HepG2 (cell line): ENCODE data around the gene TFE3. TPM values are rescaled to one million over a fixed set of nuclear protein-coding genes. Genes with fewer than 3 reads are reported as not detected.
A peak's percentile ranks its signal among the peaks of the same experiment; 100 is the strongest.

Experiments
- EED ChIP-seq: sonication (generic); formaldehyde crosslinking; IDR thresholded peaks from 2 replicates; pipeline ENCODE4 v1.5.0; 2020; ENCODE audit warnings: mild to moderate bottlenecking, missing genetic modification reagents
- EP300 ChIP-seq, 3 experiments: sonication (generic) in 1 of 3; formaldehyde crosslinking in 1 of 3; IDR thresholded peaks; 2 replicates each; pipeline versions ENCODE4 v1.5.1 to v1.6.1; 2011 to 2020; ENCODE audit warnings: low read depth in 2 of 3, low read length in 2 of 3, borderline replicate concordance in 1 of 3, improper control_type of control experiment in 1 of 3, mild to moderate bottlenecking in 1 of 3, missing genetic modification reagents in 1 of 3, moderate library complexity in 1 of 3
- ESRRA ChIP-seq: sonication (generic); formaldehyde crosslinking; IDR thresholded peaks from 2 replicates; pipeline ENCODE4 v1.5.1; 2020; ENCODE audit warnings: mild to moderate bottlenecking, low read depth, missing genetic modification reagents
- KDM5A ChIP-seq: fragments of 200-600 bp; sonication (generic); IDR thresholded peaks from 2 replicates; pipeline ENCODE4 v1.7.0; 2018; ENCODE audit warnings: antibody characterized with exemption, mild to moderate bottlenecking, low read length, borderline replicate concordance
- MTF2 ChIP-seq: sonication (generic); formaldehyde crosslinking; IDR thresholded peaks from 2 replicates; pipeline ENCODE4 v1.5.0; 2020; ENCODE audit warnings: missing genetic modification reagents, borderline replicate concordance
- ONECUT2 ChIP-seq: sonication (generic); formaldehyde crosslinking; IDR thresholded peaks from 2 replicates; pipeline ENCODE4 v1.4.0; 2020; ENCODE audit warnings: missing genetic modification reagents
- PRDM10 ChIP-seq: sonication (generic); formaldehyde crosslinking; IDR thresholded peaks from 2 replicates; pipeline ENCODE4 v1.4.0; 2020; ENCODE audit warnings: low read depth, missing genetic modification reagents
- RCOR2 ChIP-seq: IDR thresholded peaks from 2 replicates; pipeline ENCODE4 v1.6.1; 2016; ENCODE audit warnings: missing biosample characterization, missing genetic modification reagents
- SKI ChIP-seq: fragments of 450-650 bp; IDR thresholded peaks from one replicate; pipeline ENCODE4 v1.6.1; 2018; ENCODE audit warnings: mild to moderate bottlenecking; ENCODE audit not compliant: partially characterized antibody
- SP140L ChIP-seq: sonication (generic); formaldehyde crosslinking; IDR thresholded peaks from 2 replicates; pipeline ENCODE4 v1.4.0; 2020; ENCODE audit warnings: missing genetic modification reagents, borderline replicate concordance
- SP2 ChIP-seq: sonication (generic); formaldehyde crosslinking; IDR thresholded peaks from 2 replicates; pipeline ENCODE4 v1.5.1; 2020; ENCODE audit warnings: mild to moderate bottlenecking, missing genetic modification reagents
- STAT6 ChIP-seq: sonication (generic); formaldehyde crosslinking; IDR thresholded peaks from 2 replicates; pipeline ENCODE4 v1.4.0; 2020; ENCODE audit warnings: missing genetic modification reagents, mild to moderate bottlenecking, borderline replicate concordance
- TAF1 ChIP-seq: sonication (generic); formaldehyde crosslinking; IDR thresholded peaks from 2 replicates; pipeline ENCODE4 v1.4.0; 2020; ENCODE audit warnings: missing genetic modification reagents
- ZBTB49 ChIP-seq: sonication (generic); formaldehyde crosslinking; IDR thresholded peaks from 2 replicates; pipeline ENCODE4 v1.4.0; 2020; ENCODE audit warnings: missing genetic modification reagents, borderline replicate concordance
- ZNF143 ChIP-seq: sonication (generic); formaldehyde crosslinking; IDR thresholded peaks from 2 replicates; pipeline ENCODE4 v1.4.0; 2020; ENCODE audit warnings: missing genetic modification reagents
- ZNF616 ChIP-seq: sonication (generic); formaldehyde crosslinking; IDR thresholded peaks from 2 replicates; pipeline ENCODE4 v1.5.0; 2020; ENCODE audit warnings: low read depth, mild to moderate bottlenecking, missing genetic modification reagents
- ZNF629 ChIP-seq: sonication (generic); formaldehyde crosslinking; conservative IDR thresholded peaks from 2 replicates; pipeline ENCODE4 v1.5.0; 2020; ENCODE audit warnings: missing genetic modification reagents
- polyA plus RNA-seq, 8 experiments: library from polyadenylated mRNA; depleted of rRNA in 3 of 8; stranded (reverse) in 7 of 8; unstranded in 1 of 8; fragments of >200 nt; fragmentation: Illumina TruSeq in 4 of 8; extraction: Trizol in 4 of 8; gene quantifications; 2 replicates each; pipeline versions ENCODE4 v1.2.1 to v1.2.3, GENCODE V29; 2011 to 2016; ENCODE audit warnings: low read depth in 4 of 8, missing spikeins in 1 of 8, mixed read lengths in 1 of 8; ENCODE audit not compliant: insufficient read depth in 1 of 8
- total RNA-seq, 5 experiments: library from RNA; depleted of rRNA; stranded (reverse); fragments of >200 nt; fragmentation: Illumina TruSeq; extraction: Trizol; gene quantifications; 2 replicates each; pipeline ENCODE4 v1.2.3, GENCODE V29; 2016; ENCODE audit warnings: low read depth in 1 of 5

Gene TFE3
- total and polyA plus RNA-seq, 2 of the 13 experiments (the other 11 are each of a cell fraction or from before 2014, with no cell fraction given) = 8.3 to 12.3 TPM

- TF ChIP-seq KDM5A (no peak; the same call in 1 of the 2 replicates), ZNF629 (CRISPR knock-in tag) (no peak), ESRRA (no peak), RCOR2 (no peak), MTF2 (CRISPR knock-in tag) (no peak), SP140L (CRISPR knock-in tag) (no peak), ZNF143 (CRISPR knock-in tag) (no peak), EP300 (IDR thresholded peaks at IDR 0.05; ENCODE audit: low read depth in 2 of 2, low read length in 2 of 2) (no peak), EP300 (CRISPR knock-in tag; IDR thresholded peaks at IDR 0.05; ENCODE audit: borderline replicate concordance) (no peak), STAT6 (CRISPR knock-in tag) (peak; percentile 64; the same call in 1 of the 2 replicates), SP2 (CRISPR knock-in tag) (no peak), ONECUT2 (CRISPR knock-in tag) (no peak), TAF1 (CRISPR knock-in tag) (peak; percentile 95), ZNF616 (CRISPR knock-in tag) (no peak), PRDM10 (peak; percentile 99), ZBTB49 (CRISPR knock-in tag) (no peak), SKI (no peak), EED (no peak)
These were observed 40.8 kb downstream of the TFE3 start, which contains the start of gene GRIPAP1 (continued) for GRCh38 chrX:49002091-49002935.
